AG04449 (cell line): ENCODE results near the gene NRIP3.

Source experiments
- CTCF ChIA-PET: fragments of 350-600 bp; formaldehyde crosslinking; extraction: SDS; loops from one replicate; lab custom pipeline; 2021; ENCODE audit warnings: antibody characterized with exemption; lab: Yijun Ruan, JAX
- POLR2A ChIA-PET: fragments of 400-600, 350-600 bp; formaldehyde crosslinking; extraction: SDS; loops from one replicate; lab custom pipeline; 2020; ENCODE audit warnings: antibody characterized with exemption, inconsistent platforms; lab: Yijun Ruan, JAX
- DNase-seq: peaks from one replicate; pipeline ENCODE4 v3.0.0-alpha.2; 2010; ENCODE audit warnings: low read depth, low spot score
- H3K4me3 ChIP-seq: 2 replicates; pipeline ENCODE4 v1.5.1; 2011; ENCODE audit warnings: low read depth, mild to moderate bottlenecking, control low read depth, low read length
- TF ChIP-seq, protein P1 (sequence below): IDR thresholded peaks from one replicate; pipeline ENCODE4 v1.5.1; 2011; ENCODE audit warnings: mild to moderate bottlenecking, moderate library complexity, low read length, control low read depth, inconsistent platforms; ENCODE audit not compliant: insufficient read depth; ENCODE audit errors: missing control alignments

NRIP3 gene

DNA sequence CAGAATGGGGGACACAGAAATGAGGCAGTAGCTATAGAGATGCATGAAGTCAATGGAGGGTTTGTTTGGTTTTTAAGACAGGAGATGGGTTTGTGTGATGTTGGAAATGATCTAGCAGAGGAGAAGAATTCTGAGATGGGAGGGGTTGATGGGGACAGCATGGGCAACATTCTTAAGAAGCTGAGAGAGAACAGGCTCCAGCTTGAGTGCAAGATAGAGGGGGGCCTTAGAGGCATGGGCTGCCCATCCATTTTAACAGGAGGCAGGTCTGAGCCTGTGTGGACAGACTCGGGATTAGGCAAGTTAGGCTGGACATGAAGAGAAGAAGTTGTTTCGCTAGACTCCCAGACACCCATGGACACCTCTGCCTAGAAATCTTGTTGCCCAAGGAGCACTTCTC is 37.9 kb upstream of the NRIP3 start:
- ChIA-PET CTCF (interaction anchor here (1.0 kb wide), 1 partner anchor 26 kb away, joined by 3 read pairs; no protein-coding TSS in a partner anchor), POLR2A (no interaction called here)
- no peak overlapping the region for H3K4me3 ChIP-seq
- TF ChIP-seq, protein P1, sequence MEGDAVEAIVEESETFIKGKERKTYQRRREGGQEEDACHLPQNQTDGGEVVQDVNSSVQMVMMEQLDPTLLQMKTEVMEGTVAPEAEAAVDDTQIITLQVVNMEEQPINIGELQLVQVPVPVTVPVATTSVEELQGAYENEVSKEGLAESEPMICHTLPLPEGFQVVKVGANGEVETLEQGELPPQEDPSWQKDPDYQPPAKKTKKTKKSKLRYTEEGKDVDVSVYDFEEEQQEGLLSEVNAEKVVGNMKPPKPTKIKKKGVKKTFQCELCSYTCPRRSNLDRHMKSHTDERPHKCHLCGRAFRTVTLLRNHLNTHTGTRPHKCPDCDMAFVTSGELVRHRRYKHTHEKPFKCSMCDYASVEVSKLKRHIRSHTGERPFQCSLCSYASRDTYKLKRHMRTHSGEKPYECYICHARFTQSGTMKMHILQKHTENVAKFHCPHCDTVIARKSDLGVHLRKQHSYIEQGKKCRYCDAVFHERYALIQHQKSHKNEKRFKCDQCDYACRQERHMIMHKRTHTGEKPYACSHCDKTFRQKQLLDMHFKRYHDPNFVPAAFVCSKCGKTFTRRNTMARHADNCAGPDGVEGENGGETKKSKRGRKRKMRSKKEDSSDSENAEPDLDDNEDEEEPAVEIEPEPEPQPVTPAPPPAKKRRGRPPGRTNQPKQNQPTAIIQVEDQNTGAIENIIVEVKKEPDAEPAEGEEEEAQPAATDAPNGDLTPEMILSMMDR, result no peak
- no peak for DNase-seq

GRCh38 chr11:9040410-9040809 is 36.6 kb upstream of the NRIP3 start:
- TF ChIP-seq, protein P1, result no peak
- CTCF ChIA-PET, result no interaction called here
- POLR2A ChIA-PET, result no interaction called here
- DNase-seq, result no peak
- H3K4me3 ChIP-seq, result no peak overlapping the region

DNA sequence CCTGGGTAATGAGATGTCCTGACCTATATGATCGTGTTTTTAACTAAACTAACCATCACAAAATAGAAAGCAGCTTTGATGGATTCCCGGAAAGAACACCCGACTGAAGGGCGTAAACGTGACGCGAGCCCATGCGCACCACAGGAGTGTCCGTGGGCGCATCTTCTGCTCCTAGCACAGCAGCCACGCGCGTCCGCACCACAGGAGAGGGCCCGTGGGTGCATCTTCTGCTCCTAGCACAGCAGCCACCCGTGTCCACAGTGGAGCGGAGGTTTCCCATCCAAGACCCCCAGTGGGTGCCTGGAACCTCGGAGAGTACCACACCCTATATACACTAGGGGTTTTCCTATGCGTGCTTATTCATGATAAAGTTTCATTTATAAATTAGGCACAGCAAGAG is 36.1 kb upstream of the NRIP3 start:
- TF ChIP-seq, protein P1, result no peak
- ChIA-PET CTCF (interaction anchor here (0.7 to 1.9 kb wide), 3 partner anchors 8 to 25 kb away, joined by 3 to 7 read pairs (median 7); no protein-coding TSS in a partner anchor), POLR2A (interaction anchor here (0.6 kb wide), 1 partner anchor 344 kb away, joined by 3 read pairs; the partner anchor contains the start of gene IPO7)
- no peak overlapping the region for H3K4me3 ChIP-seq
- no peak for DNase-seq

GRCh38 chr11:9039198-9039597 is 35.4 kb upstream of the NRIP3 start:
- H3K4me3 ChIP-seq, result no peak overlapping the region
- ChIA-PET POLR2A (no interaction called here), CTCF (interaction anchor here (0.7 to 1.9 kb wide), 3 partner anchors 9 to 24 kb away, joined by 3 to 7 read pairs (median 7); no protein-coding TSS in a partner anchor)
- TF ChIP-seq, protein P1, result no peak
- DNase-seq, result no peak

DNA sequence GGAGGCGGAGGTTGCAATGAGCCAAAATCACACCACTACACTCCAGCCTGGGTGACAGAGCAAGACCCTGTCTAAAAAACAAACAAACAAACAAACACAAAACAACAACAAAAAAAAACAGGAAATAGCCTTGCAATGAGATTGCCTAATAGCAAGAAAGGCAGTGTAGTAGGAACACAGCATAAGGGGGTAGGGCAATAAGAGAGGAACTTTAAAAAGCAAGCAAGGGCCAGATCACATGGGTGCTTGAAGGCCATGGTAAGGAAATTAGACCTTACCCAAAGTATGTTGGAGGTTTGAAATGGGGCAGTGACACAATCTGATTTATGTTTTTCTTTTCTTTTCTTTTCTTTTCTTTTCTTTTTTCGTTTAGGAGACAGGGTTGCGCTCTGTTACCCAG is 34.7 kb upstream of the NRIP3 start:
- ChIA-PET POLR2A (no interaction called here), CTCF (interaction anchor here (1.0 to 1.9 kb wide), 4 partner anchors 9 to 24 kb away, joined by 3 to 7 read pairs (median 5); no protein-coding TSS in a partner anchor)
- H3K4me3 ChIP-seq, result no peak overlapping the region
- TF ChIP-seq, protein P1, result no peak
- DNase-seq, result no peak

DNA sequence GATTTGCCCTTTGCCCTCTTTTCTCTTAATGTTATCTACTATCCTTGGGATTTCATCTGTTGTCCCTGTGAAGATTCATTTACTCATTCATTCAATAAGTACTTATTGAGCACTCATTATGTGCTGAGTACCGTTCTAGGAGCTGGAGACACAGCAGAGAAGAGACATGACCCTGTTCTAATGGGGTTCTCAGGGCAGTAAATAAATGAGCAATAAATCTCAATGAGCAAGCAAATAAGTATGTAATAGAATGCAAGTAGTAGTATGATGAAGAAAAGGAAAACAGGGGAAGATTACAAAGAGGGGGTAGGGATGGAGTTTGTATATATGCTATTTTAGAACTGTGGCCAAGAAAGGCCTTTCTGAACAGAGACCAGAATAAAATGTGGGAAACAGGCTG is 34.2 kb upstream of the NRIP3 start:
- TF ChIP-seq, protein P1, result no peak
- H3K4me3 ChIP-seq, result no peak overlapping the region
- DNase-seq, result no peak
- POLR2A ChIA-PET, result no interaction called here
- CTCF ChIA-PET, result interaction anchor here (1.0 to 1.2 kb wide), 2 partner anchors 9 to 13 kb away, joined by 3 read pairs; no protein-coding TSS in a partner anchor
